GM21717 (cell line): Measurements from ENCODE around the gene LYRM4.

ENCODE experiments used
- ATAC-seq: cut with Tn5 transposase; IDR thresholded peaks from one replicate; pipeline ENCODE4 v1.9.1; 2021; ENCODE audit warnings: mild to moderate bottlenecking, moderate library complexity; ENCODE audit not compliant: unreplicated experiment

The LYRM4 gene

GRCh38 chr6:5105146-5105545 is 155.6 kb downstream of the LYRM4 start:
- no peak for ATAC-seq

GRCh38 chr6:5104667-5105066 is 156.1 kb downstream of the LYRM4 start:
- no peak for ATAC-seq

- ATAC-seq: no peak
Observed at GRCh38 chr6:5103250-5103649, 157.5 kb downstream of the LYRM4 start.

GRCh38 chr6:5102267-5102970 is 158.3 kb downstream of the LYRM4 start:
- no peak for ATAC-seq

- no peak for ATAC-seq
Observed at GRCh38 chr6:5100806-5101205, 159.9 kb downstream of the LYRM4 start.

- ATAC-seq: no peak
Observed at GRCh38 chr6:5099537-5099936, 161.2 kb downstream of the LYRM4 start.

- no peak for ATAC-seq
Observed at GRCh38 chr6:5098501-5099270, 162.1 kb downstream of the LYRM4 start.

- ATAC-seq: no peak
Observed at GRCh38 chr6:5096482-5096881, 164.3 kb downstream of the LYRM4 start.

- peak; percentile 76 for ATAC-seq
Observed at GRCh38 chr6:5095236-5095635, 165.5 kb downstream of the LYRM4 start.

- no peak for ATAC-seq
Observed at GRCh38 chr6:5094327-5094726, 166.4 kb downstream of the LYRM4 start.

- no peak for ATAC-seq
Observed at GRCh38 chr6:5093231-5094015, 167.3 kb downstream of the LYRM4 start.

GRCh38 chr6:5091210-5092069 is 169.3 kb downstream of the LYRM4 start:
- ATAC-seq: no peak

GRCh38 chr6:5090603-5091002 is 170.1 kb downstream of the LYRM4 start:
- ATAC-seq: no peak

- ATAC-seq: no peak
Observed at GRCh38 chr6:5089481-5090438, 171.0 kb downstream of the LYRM4 start.

GRCh38 chr6:5088780-5089179 is 172.0 kb downstream of the LYRM4 start:
- ATAC-seq: no peak

- ATAC-seq: no peak
Observed at GRCh38 chr6:5087389-5087788, 173.4 kb downstream of the LYRM4 start.

- no peak for ATAC-seq
Observed at GRCh38 chr6:5086294-5086890, 174.4 kb downstream of the LYRM4 start.

- peak; percentile 42 for ATAC-seq
Observed at GRCh38 chr6:5085648-5086293, 175.0 kb downstream of the LYRM4 start.
